ENCODE measurements around the gene EIPR1. TPM values are rescaled to one million over a fixed set of nuclear protein-coding genes. Genes with fewer than 3 reads are reported as not detected.

EIPR1 gene
- total and polyA plus RNA-seq, 8 donors, result 4.3 to 12.5 (median 6.4) TPM

DNA sequence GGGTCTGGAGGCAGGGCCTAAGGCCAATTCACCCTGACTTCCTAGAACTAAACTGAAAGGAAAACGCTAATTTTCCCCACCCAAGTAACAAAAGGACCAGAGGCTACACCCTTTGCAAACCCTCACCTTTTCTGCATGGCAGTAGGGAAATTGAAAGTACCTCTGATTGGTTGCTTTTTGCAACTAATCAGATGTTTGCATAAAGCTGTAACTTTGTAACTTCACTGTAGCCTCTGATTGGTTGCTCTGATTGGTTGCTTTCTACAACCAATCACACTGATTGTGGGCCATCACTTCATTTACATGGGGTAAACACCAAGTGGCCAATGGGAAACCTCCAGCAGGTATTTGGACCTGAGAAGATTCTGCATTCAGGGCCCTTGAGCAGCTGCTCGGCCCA is 20.8 kb downstream of the EIPR1 start:
- TF ChIP-seq, protein P1, sequence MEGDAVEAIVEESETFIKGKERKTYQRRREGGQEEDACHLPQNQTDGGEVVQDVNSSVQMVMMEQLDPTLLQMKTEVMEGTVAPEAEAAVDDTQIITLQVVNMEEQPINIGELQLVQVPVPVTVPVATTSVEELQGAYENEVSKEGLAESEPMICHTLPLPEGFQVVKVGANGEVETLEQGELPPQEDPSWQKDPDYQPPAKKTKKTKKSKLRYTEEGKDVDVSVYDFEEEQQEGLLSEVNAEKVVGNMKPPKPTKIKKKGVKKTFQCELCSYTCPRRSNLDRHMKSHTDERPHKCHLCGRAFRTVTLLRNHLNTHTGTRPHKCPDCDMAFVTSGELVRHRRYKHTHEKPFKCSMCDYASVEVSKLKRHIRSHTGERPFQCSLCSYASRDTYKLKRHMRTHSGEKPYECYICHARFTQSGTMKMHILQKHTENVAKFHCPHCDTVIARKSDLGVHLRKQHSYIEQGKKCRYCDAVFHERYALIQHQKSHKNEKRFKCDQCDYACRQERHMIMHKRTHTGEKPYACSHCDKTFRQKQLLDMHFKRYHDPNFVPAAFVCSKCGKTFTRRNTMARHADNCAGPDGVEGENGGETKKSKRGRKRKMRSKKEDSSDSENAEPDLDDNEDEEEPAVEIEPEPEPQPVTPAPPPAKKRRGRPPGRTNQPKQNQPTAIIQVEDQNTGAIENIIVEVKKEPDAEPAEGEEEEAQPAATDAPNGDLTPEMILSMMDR (IDR thresholded peaks at IDR 0.05), result no peak
- H3K27me3 ChIP-seq, result no peaks in the 10 kb centered on the region
- H3K36me3 ChIP-seq, result no peaks in the 10 kb centered on the region
- H3K9me3 ChIP-seq, result no peaks in the 10 kb centered on the region
- peaks cover 0 to 3% (median 0%) of the 10 kb centered on the region in 3 donors for H3K4me1 ChIP-seq
- 76 to 86% methylated on average over 2 of the region's 2 CpGs for WGBS, 2 donors
- intact Hi-C loops (cut with DNase I), result no loop called here
- ATAC-seq (peak in 3 of 4 donors; percentile 21 to 39 (median 34)), FAIRE-seq (no peak), DNase-seq (no peak)
- no peak overlapping the region for H3K4me3 ChIP-seq
- peak overlapping the region; percentile 0 to 57 (median 36) for H3K27ac ChIP-seq

DNA sequence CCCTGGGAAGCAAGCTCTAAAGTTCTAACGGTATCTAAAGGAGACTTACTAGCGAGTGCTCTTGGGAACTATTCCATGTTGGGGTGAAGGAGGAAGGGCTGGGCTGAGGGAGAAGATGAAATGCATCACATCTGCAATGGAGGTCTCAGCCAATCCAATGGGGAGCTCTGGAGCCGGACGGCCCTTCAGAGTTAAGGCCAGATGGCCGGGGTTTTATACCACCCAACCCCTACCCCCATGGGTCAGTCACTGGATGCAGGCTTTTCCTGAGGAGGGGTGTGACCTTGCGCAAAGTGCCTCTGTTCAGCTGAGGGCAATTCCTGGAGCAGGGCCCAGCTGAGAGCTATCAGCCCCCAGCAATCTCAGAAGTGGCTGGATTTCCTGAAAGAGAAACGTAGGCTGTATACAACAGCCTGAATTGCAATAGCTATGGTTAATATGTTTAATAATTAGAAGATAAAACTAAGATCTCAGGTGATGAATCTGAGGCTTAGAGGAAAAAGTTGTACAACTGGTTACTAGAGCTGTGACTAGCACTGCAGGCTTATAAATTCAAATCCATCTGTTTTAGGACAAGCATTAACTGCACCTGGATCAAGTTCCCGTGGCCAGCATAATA is 21.6 kb downstream of the EIPR1 start:
- no peaks in the 10 kb centered on the region for H3K27me3 ChIP-seq
- intact Hi-C loops (cut with DNase I), result no loop called here
- ATAC-seq, result peak; percentile 74 to 87 (median 80)
- WGBS, 2 donors, result 60 to 64% methylated on average over 8 of the region's 8 CpGs
- FAIRE-seq, result no peak
- H3K9me3 ChIP-seq, result no peaks in the 10 kb centered on the region
- DNase-seq, result peak in 3 of 6 donors; percentile 18 to 41 (median 37)
- peak overlapping the region; percentile 0 to 57 (median 36) for H3K27ac ChIP-seq
- TF ChIP-seq, protein P1 (IDR thresholded peaks at IDR 0.05), result no peak
- H3K36me3 ChIP-seq, result no peaks in the 10 kb centered on the region
- H3K4me1 ChIP-seq, result peaks cover 0 to 3% (median 0%) of the 10 kb centered on the region in 3 donors
- no peak overlapping the region for H3K4me3 ChIP-seq

DNA sequence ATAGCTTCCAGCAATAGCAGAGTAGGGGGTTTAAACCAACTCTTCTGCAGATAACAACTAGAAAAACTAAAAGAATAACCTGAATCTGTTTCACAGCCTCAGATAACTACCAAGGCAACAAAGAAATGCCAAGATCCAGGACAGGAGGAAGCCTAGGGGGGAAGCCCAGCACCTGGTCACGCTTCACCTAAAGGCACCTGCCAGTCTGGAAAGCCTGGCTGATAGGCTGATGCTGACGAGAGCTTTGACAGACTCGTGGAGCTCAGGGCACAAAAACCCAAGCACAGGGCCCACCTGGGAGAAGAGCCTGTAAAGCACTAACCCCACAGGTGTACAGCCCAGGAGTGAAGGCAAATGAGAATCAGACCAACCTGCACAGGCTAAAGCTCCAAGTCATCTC is 22.6 kb downstream of the EIPR1 start:
- WGBS, 2 donors, result 85 to 87% methylated on average over 3 of the region's 3 CpGs
- no peaks in the 10 kb centered on the region for H3K36me3 ChIP-seq
- H3K27me3 ChIP-seq, result no peaks in the 10 kb centered on the region
- intact Hi-C loops (cut with DNase I), result no loop called here
- H3K4me1 ChIP-seq, result peaks cover 0 to 3% (median 0%) of the 10 kb centered on the region in 3 donors
- FAIRE-seq, result no peak
- ATAC-seq, result no peak
- no peak for DNase-seq
- no peaks in the 10 kb centered on the region for H3K9me3 ChIP-seq
- TF ChIP-seq, protein P1 (IDR thresholded peaks at IDR 0.05), result no peak
- peak overlapping the region in 1 of 4 donors; percentile 57 for H3K27ac ChIP-seq
- no peak overlapping the region for H3K4me3 ChIP-seq

DNA sequence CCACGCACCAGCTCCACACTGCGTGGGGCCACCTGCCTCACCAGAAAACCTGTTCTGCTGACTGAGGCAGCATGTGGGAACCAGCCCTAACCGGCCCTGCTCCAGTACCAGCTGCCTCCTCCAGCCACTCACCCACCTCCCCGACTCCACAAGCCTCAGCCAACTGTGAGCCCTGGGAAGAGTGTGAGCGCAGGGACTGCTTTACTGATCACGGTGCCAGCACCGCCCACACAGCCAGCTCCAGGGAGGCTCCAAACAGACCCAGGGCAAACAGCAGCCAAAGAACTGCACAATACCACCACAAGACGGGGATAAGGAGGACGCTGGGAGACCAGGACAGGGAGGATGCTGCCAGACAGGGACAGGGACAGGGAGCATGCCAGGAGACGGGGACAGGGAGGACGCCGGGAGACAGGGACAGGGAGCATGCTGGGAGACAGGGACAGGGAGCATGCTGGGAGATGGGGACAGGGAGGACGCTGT is 28.4 kb downstream of the EIPR1 start:
- TF ChIP-seq, protein P1 (IDR thresholded peaks at IDR 0.05), result no peak
- FAIRE-seq (no peak), ATAC-seq (peak; percentile 43 to 90 (median 83)), DNase-seq (peak in 2 of 6 donors; percentile 23 to 35)
- no peaks in the 10 kb centered on the region for H3K9me3 ChIP-seq
- H3K4me1 ChIP-seq, result no peaks in the 10 kb centered on the region
- no peak overlapping the region for H3K4me3 ChIP-seq
- no peaks in the 10 kb centered on the region for H3K27me3 ChIP-seq
- H3K27ac ChIP-seq, result peak overlapping the region in 2 of 4 donors; percentile 19 to 22
- 61 to 63% methylated on average over 13 of the region's 13 CpGs for WGBS, 2 donors
- intact Hi-C loops (cut with DNase I), result no loop called here
- no peaks in the 10 kb centered on the region for H3K36me3 ChIP-seq

DNA sequence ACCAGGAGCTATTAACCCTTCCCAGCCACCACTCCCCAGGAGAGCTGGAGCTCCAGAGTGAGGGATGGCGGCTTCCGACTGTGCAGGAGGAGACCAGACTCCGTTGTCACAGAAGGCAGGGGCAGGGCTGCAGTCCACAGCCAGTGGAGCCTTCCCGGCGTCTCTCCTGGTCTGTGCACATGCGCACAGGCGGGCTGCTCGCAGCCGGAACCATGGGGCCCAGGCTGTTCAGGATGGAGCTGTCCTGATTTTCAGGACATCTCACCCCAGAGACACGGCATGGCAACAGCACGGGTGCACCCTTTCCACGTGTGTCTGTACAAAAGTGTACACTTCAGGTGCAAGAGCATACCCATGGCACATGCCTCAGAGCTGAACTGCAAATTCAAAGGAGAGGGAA is 28.9 kb downstream of the EIPR1 start:
- intact Hi-C loops (cut with DNase I), result no loop called here
- 85 to 87% methylated on average over 12 of the region's 12 CpGs for WGBS, 2 donors
- DNase-seq (no peak), FAIRE-seq (no peak), ATAC-seq (peak in 3 of 4 donors; percentile 61 to 81 (median 74))
- Histone ChIP-seq H3K4me1 (no peaks in the 10 kb centered on the region), H3K36me3 (no peaks in the 10 kb centered on the region), H3K27me3 (no peaks in the 10 kb centered on the region), H3K9me3 (no peaks in the 10 kb centered on the region), H3K4me3 (no peak overlapping the region), H3K27ac (peak overlapping the region in 1 of 4 donors; percentile 22)
- TF ChIP-seq, protein P1 (IDR thresholded peaks at IDR 0.05), result no peak

Measured in pancreas (tissue), 10 donors.